GM18526 (cell line): ENCODE data around the gene HOXC4.

Source experiments
- POLR2A ChIP-seq: IDR thresholded peaks from 3 replicates; pipeline ENCODE4 v1.6.1; 2011; ENCODE audit not compliant: insufficient read length; ENCODE audit errors: extremely low read depth

Gene HOXC4

DNA sequence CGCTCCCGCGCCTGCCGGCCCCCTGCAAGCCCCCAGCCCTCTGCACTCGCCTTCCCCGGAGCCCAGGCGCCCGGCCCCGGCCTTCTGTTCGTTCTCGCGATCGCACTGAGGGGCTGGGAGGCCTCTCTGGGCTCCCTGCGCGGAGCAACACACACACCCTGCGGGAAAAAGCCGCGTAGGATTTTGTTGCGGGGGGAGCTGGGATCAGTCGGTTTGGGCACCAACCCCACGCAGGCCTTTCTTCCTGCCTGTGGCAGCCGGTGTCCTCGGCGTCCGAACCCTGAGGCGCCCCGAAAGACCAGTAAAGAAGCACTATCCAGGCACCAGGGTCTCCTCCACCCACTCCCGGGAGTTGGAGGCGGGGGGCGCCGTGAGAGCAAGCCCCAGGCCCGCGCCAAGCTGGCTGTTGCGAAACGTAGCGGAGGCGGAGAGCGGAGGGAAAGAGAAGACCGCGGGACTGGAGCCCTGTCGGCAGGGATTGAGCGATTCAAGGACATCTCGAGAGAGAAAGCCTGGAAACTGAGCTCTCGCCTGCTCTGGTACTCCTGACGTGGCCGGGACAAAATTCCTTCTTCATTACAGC, 22.7 kb upstream of the HOXC4 start:
- TF ChIP-seq POLR2A, result no peak

DNA sequence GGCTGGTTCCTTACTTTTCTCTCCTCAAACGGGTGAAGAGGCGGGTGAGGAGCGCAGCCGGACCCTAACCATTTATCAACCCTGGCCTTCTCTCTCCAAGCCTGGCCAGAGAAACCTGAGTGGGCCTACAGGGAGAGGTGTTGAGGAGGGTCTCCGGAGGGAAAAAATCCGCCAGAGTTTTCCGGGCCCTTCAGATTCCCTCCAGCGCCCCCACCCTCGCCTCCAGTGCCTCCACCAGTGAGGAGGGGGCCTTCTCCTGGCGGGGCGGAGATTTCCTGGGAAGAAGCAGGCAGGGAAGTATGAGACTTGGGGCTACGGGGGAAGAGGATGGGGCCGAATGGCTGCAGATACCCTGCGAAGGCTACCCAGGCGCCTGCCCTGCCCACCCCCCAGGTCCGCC, 22.2 kb upstream of the HOXC4 start:
- TF ChIP-seq POLR2A, result no peak

DNA sequence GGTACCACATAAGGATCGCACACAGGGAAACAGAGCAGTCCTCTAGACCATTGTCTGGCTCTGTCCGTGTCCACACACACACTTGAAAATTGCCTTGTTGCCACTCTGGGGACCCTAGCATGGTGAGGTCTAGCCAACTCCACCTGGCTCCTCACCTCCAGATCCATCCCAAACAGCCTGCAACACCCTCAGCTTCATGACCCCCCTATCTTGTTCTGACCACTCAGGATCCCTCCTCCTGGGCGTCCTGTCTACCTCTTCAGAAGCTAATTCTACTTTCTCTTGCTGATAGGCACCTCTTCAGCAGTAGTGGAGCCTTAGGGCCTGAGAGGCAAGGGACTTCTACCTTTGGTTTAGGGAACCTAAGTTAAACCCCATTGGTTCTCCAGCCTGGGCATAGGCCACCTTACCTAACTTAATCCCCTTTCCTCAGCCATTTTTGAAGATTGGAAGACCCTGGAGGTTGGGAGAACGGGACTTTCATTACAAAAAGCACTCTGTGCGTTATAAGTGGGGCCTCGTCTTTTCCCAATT, 21.5 kb upstream of the HOXC4 start:
- no peak for TF ChIP-seq POLR2A

DNA sequence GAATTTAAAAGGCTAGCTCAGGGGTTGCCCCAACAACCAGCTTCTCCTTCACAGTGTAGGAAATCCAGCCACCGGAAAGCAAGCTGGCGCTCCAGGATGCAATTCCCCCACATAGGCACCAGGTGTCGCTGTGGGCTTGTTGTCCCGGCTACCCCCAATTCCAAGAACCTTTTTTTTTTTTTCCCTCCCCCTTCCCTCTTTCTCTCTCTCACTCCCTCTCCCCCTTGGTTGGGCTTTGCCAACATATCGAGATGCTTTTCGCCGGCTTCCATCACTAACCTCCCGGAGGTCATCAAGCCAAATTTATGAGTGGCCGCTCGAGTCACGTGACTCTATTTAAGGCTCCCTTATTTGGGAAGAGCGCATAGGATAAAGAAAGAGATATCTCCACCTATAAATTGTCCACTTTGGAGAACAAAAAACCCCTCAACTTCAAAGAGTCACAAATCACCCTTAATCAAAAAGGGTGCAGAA, 21.0 kb upstream of the HOXC4 start, which contains the start of gene HOXC5:
Gene HOXC5 (plus strand): TSS at position 424 of the 474 bp plus-strand sequence. CDS start 73 bp downstream, outside the sequence.
- no peak for TF ChIP-seq POLR2A

DNA sequence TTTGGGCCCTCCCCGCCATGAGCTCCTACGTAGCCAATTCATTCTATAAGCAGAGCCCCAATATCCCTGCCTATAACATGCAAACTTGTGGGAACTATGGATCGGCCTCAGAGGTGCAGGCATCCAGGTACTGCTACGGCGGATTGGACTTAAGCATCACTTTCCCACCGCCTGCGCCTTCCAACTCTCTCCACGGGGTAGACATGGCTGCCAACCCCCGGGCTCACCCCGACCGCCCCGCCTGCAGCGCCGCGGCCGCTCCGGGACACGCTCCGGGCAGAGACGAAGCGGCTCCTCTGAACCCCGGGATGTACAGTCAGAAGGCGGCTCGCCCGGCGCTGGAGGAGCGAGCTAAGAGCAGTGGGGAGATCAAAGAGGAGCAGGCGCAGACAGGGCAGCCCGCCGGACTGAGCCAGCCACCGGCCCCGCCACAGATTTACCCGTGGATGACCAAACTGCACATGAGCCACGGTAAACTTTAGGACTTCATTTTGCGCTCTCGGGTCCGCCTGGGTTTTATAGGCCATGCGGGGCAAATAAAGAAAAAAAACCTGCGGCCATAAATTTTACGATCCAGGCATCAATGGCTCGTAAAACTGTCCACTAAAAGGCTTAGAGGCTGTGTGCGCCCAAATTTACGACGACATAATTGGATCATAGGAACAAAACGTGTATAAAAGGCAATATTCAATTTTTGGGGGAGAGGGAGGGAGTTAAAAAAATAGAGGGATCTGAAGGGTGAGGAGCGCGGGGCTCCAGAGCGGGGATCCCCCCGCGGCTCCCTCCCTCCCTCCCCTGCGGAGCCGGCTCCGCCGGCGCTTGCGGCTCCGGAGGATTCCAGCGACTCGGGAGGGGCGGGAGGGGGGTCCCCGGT, 20.3 kb upstream of the HOXC4 start:
- TF ChIP-seq POLR2A, result peak; percentile 25

DNA sequence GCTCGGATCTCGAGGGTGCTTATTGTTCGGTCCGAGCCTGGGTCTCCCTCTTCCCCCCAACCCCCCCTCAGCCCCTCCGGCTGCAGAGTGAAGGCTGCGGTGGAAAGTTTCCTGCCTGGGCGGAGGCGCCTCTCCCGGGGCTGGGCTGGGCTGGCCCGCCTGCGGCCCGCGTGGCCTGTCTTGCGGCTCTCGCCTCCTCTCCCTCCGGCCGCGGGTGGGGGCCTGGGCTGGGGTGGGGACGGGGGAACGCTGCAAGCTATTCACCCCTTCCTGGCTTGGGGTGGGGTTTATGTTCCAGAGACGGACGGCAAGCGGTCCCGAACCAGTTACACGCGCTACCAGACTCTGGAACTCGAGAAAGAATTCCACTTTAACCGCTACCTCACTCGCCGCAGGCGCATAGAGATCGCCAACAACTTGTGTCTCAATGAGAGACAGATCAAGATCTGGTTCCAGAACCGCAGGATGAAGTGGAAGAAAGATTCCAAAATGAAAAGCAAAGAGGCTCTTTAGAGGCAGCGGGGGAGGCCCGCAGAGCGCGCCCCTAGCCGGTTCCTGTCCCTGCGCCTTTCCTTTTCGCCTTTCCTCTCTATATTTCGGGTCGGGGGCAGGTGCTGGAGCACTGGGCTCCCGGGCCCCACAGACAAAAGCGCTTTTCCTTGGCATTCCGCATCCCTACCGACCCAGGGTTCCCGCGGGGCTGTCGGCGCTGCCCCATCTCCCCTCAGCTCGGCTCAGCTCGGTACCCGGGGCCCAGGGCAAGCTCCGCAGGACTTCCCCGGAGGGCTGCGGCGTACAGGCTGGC, 19.5 kb upstream of the HOXC4 start:
- TF ChIP-seq POLR2A, result no peak

DNA sequence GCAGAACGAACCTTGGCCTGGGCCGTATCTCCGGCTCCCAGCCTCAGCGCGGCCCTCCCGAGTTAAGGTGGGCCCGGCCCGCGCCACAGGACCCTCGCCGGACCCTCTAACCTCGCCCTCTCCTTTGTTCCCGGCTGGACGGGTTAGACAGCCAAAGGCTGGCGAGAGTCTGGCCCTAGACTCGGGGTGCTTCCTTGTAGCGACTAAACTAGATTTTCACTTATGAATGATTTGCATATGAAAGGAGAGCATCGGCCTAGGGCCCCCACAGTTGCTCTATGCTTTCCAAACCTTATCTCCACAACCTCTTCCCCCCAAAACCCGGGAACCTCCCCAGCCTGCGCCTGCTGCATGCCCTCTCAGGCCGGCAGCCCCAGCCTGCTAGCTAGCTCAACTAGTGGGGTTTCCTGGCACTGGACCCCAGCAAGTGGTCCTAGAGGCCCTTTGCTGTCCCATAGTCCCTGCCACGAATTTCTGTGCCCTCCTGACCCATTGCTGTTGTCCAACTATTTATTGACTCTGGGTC, 18.8 kb upstream of the HOXC4 start:
- no peak for TF ChIP-seq POLR2A

DNA sequence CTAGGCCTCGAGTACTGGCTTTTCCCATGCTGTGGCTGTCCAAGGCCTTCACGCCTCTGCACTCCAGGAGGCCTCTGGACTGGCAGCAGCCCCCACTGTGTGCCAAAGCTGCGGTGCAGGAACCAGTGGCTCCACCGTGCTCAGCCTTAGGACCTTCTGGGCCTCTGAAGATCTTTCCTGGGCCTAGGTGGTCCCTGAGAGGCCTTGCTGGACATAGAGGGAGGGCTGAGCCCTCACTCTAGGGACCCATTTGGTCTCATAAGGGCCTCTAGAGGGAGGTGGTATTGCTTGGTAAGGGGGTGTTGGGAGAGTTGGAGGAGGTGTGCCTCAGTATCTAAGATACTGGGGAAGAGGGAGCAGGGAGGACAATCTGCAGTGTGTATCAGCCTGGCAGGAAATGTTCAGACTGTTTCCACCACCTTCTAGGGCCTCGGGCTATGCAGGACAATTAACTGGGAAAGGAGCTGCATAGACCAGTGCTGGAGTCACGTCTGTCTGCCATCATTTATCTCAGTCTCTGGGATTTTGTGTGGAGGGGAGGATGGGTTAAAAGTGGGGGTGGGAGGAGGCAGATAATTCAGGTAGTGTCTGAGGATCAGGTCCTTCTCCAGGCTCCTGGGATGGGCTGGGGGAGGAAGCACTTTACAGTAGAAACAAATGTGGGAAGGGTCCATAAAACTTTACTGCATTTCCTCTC, 17.9 kb upstream of the HOXC4 start:
- no peak for TF ChIP-seq POLR2A

DNA sequence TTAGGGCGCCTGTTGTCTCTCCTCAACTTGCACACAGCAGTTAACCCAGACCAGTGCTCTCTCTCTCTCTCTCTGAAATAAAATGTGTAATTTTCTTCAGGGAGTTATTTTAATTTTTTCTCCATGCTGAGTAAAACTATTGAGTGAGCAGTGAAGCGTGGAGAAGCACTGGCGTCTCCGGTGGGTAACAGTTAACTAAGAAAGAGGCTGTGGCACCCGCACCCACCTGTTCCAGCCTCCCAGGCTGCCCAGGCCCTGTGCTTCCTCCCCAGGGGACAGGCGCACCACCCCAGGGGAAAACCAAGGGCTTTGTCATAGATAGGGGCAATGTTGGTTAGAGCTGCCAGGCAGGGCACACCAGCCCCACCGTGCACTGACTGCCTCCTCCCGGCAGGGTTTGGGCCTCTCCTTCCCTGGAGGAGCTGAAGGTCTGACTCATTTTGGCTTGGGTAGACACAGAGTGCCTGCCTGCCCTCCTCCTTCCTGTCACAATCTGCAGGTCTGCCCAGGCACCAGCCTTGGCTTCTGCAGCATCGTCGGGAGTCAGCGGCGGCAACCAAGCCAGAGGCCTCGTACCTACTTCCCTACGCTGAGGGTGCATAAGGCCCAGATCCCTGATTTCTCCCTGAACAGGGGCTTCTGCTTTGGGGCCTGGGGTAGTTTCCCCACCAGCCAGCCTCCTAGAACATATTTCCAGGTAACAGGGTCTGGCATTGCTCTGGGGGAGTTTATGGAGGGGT, 16.8 kb upstream of the HOXC4 start:
- TF ChIP-seq POLR2A, result peak; percentile 21

DNA sequence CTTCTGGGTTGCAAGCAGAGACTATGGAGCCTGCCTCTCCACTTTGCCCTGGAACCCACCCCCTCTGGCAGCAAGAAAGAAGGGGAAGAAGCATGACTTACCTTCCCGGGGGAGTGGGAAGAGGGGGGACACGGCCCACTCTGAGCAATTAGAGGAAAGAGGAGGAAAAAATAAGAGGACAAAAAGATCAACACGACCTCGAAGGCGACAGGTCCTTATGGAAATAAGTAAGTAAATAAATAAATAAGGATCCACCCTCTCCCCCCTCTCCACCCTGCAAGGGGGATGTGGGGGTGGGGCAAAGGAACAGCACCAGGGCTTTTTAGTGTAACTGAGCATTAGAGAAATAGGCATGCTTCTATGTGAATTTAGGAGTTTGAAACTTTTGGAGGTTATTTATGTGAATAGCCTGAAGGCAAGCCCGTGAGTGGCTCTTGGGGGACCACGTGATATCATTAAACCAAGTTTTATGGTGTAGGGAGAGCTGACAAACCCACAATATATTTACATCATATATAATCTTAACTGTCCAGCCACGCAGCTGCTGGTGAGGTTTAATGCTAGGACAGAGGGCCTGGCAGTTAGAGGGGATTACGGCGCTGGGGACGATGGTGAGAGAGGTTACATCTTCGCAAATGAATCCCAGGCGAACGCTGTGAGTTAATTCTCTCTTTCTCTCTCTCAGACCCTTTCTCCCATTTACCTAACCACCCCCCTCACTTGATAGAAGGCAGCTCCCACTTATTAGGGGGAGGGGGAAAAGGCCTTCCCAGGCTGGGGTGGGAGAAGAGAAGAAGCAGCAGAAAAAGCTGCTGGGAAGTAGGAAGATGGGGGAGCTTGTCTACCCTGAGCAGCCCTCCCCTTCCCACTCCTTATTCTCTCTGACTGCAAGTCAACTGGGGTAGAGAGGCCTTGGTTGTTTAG, 16.0 kb upstream of the HOXC4 start:
- TF ChIP-seq POLR2A, result no peak

DNA sequence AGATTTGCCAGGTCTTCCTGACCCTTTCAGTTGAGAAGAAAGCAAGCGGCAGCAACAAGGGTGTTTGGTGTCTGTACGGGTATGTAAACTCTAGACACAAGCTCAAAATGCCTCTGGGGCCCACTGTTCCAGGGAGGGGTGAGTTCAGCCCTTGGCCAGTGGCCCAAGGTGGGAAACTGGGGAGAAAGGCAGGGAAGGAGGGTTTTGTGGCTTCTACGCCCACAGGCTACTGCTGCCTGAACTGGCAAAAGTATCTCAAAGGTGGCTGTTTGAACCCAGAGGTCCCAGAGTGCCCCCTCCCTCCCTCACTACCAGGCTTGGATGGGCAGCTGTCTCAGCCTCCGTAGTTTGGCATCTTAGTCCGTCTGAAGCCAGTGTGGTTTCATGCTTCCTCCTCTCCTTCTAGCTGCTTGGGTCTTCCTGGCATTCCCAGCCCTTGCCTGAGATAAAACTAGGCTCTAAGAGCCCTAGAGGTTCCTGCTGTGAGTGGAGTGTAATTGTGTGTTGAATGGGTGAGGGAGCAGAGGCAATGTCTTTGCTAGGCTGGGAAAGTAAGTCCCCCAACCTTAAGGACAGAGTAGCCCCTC, 15.3 kb upstream of the HOXC4 start:
- no peak for TF ChIP-seq POLR2A

DNA sequence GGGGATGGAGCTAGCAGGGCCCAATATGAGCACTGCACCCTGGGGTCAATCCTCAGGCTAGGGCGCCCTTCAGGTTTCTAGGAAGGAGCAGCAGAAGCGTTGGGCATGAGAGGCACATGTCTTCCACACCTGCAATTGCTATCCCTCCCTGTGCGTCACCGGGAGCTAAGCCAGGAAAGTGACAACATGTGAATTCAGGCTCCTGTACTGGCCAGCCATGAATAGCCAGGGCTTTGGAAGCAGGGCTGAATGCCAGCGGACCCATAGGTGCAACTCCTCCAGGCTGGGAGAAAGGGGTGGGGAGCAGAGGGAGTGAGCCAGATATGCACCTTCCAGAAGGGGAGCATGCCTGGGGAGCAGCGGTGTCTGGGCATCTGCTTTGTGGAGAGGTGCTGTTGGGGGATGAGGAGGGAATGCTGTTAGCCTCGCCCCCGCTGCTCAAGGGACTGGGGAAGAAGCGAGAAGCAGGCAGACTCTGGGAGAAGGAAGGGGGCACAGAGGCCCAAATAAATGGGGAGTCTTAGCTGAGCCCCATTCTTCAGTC, 14.7 kb upstream of the HOXC4 start:
- no peak for TF ChIP-seq POLR2A
